Neural progenitor cell (in vitro differentiated cells): ENCODE results near the gene TMEM130.

Source experiments
- CTCF ChIP-seq: fragments of 200-600 bp; sonication (generic); IDR thresholded peaks from 2 replicates; pipeline ENCODE4 v1.5.1; 2017; ENCODE audit warnings: antibody characterized with exemption, mild to moderate bottlenecking
- EZH2 ChIP-seq: fragments of 200-600 bp; sonication (generic); IDR thresholded peaks from 2 replicates; pipeline ENCODE4 v1.6.1; 2017; ENCODE audit warnings: antibody characterized with exemption, mild to moderate bottlenecking, moderate library complexity
- EZH2phosphoT487 ChIP-seq: fragments of 200-600 bp; sonication (generic); IDR thresholded peaks from 2 replicates; pipeline ENCODE4 v1.6.1; 2017; ENCODE audit warnings: antibody characterized with exemption

DNA sequence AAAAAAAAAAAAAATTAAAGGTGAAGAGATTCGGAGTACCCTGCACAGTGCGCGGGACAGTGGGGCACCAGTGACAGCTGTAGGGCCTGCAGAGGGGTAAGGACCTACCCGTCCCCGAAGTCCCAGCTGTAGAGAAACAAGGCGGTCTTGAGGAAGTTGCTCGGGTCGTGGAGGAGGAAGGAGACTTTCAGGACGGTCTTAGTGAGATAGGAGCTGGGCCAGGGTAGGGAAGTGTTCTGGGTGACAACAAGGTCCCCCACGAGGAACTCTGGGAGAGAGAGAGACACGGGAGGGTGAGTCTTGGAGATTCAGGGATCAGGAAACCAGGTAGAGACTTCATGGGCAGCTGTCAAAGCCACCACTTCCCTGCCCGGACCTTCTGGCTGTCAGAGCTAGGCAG lies 9.7 kb downstream of the TMEM130 start:
- TF ChIP-seq CTCF (no peak), EZH2phosphoT487 (no peak), EZH2 (no peak)
